Karpas-422 (cell line): ENCODE data around the gene KIR2DL3. TPM values are rescaled to one million over a fixed set of nuclear protein-coding genes. Genes with fewer than 3 reads are reported as not detected.
"Not testable (repeated sequence)": the region's sequence is repeated elsewhere in the genome, so short reads cannot be mapped to it uniquely, and the experiment has no call there.

ENCODE experiments used
- DNase-seq: peaks from one replicate; pipeline ENCODE4 v3.0.0-alpha.2; 2015
- H2AFZ ChIP-seq: fragments of 200-600 bp; sonication (generic); 2 replicates; pipeline ENCODE4 v1.6.1; 2014; ENCODE audit warnings: antibody characterized with exemption, low read length, mixed read lengths
- H3K27ac ChIP-seq: fragments of 200-600 bp; sonication (generic); 2 replicates; pipeline ENCODE4 v1.5.1; 2014; ENCODE audit warnings: mild to moderate bottlenecking, low read length, moderate library complexity
- H3K27me3 ChIP-seq: fragments of 200-600 bp; sonication (generic); 2 replicates; pipeline ENCODE4 v1.6.1; 2014; ENCODE audit warnings: low read length, mixed read lengths
- H3K36me3 ChIP-seq: fragments of 200-600 bp; sonication (generic); 2 replicates; pipeline ENCODE4 v1.6.1; 2014; ENCODE audit warnings: low read length, mixed read lengths; ENCODE audit not compliant: insufficient read depth
- H3K4me1 ChIP-seq: fragments of 200-600 bp; sonication (generic); 2 replicates; pipeline ENCODE4 v1.6.1; 2014; ENCODE audit warnings: mild to moderate bottlenecking, low read length, mixed read lengths
- H3K4me2 ChIP-seq: fragments of 200-600 bp; sonication (generic); 2 replicates; pipeline ENCODE4 v1.6.1; 2014; ENCODE audit warnings: low read length, low read depth, mild to moderate bottlenecking; ENCODE audit not compliant: poor library complexity, severe bottlenecking
- H3K4me3 ChIP-seq: fragments of 200-600 bp; sonication (generic); 2 replicates; pipeline ENCODE4 v1.5.1; 2014; ENCODE audit warnings: mild to moderate bottlenecking, antibody characterized with exemption, low read length, mixed read lengths
- H3K79me2 ChIP-seq: fragments of 200-600 bp; sonication (generic); 2 replicates; pipeline ENCODE4 v1.6.1; 2014; ENCODE audit warnings: mild to moderate bottlenecking, low read length, mixed read lengths
- H3K9ac ChIP-seq: fragments of 200-600 bp; sonication (generic); 2 replicates; pipeline ENCODE4 v1.6.0; 2014; ENCODE audit warnings: low read length
- H3K9me2 ChIP-seq: fragments of 200-600 bp; sonication (generic), shearing (Covaris generic); replicated peaks from 2 replicates; pipeline ENCODE4 v1.6.0; 2014; ENCODE audit warnings: mild to moderate bottlenecking, low read length, moderate library complexity; ENCODE audit not compliant: insufficient read depth
- H3K9me3 ChIP-seq: fragments of 300-700, 200-600 bp; sonication (generic); 2 replicates; pipeline ENCODE4 v1.6.1; 2014; ENCODE audit warnings: low read length, mixed read lengths
- H4K20me1 ChIP-seq: fragments of 200-600 bp; sonication (generic); 2 replicates; pipeline ENCODE4 v1.6.1; 2014; ENCODE audit warnings: mild to moderate bottlenecking, antibody characterized with exemption, low read length, low read depth; ENCODE audit not compliant: insufficient read depth
- total RNA-seq: library from RNA; depleted of rRNA; stranded (reverse); fragments of >200 nt; shearing (Covaris generic); gene quantifications from 2 replicates; pipeline ENCODE4 v1.2.3, GENCODE V29; 2014; ENCODE audit warnings: low replicate concordance

The KIR2DL3 gene
- total RNA-seq, 1 experiment from 2014 or later: not detected

GRCh38 chr19:54747614-54748322 lies 9.5 kb downstream of the KIR2DL3 start:
- H3K9me3 ChIP-seq, H3K9ac ChIP-seq, H3K27me3 ChIP-seq, DNase-seq, H3K9me2 ChIP-seq, H3K4me2 ChIP-seq, H3K79me2 ChIP-seq, H2AFZ ChIP-seq, H3K4me3 ChIP-seq, H4K20me1 ChIP-seq, H3K36me3 ChIP-seq, H3K4me1 ChIP-seq, H3K27ac ChIP-seq: not testable (repeated sequence)

DNA sequence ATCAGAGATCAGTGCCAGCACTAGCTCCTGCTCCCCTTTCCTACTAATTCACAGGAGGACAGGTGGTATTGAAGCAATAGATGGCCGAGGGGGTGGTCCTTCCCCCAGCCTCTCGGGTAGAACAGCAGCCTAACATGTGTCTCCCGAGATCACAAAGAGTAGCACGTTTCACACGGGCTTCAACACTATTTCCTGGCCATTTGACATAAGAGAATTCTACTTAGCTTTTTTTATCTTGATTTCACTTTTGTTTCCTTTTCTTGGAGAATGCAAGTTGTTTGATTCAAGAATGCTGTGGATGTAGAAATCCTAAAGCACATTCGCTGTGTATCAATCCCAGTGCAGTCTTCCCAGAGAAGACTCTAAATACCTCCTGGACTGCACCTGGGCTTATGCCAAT lies 12.0 kb downstream of the KIR2DL3 start:
- H3K27ac ChIP-seq, H3K4me3 ChIP-seq, H4K20me1 ChIP-seq, H2AFZ ChIP-seq, H3K27me3 ChIP-seq, H3K4me2 ChIP-seq, H3K4me1 ChIP-seq, H3K9me3 ChIP-seq, H3K36me3 ChIP-seq, H3K9me2 ChIP-seq, H3K9ac ChIP-seq, H3K79me2 ChIP-seq, DNase-seq: not testable (repeated sequence)

- not testable (repeated sequence) for H3K27ac ChIP-seq, H3K27me3 ChIP-seq, H3K4me3 ChIP-seq
These were observed 18.1 kb downstream of the KIR2DL3 start for GRCh38 chr19:54756204-54757110.

DNA sequence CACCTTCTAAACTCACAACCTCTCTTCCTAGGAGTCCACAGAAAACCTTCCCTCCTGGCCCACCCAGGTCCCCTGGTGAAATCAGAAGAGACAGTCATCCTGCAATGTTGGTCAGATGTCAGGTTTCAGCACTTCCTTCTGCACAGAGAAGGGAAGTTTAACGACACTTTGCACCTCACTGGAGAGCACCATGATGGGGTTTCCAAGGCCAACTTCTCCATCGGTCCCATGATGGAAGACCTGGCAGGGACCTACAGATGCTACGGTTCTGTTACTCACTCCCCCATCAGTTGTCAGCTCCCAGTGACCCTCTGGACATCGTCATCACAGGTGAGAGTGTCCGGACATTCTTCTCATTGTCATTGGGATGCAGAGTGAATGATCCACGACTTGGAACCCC lies 20.3 kb downstream of the KIR2DL3 start:
- not testable (repeated sequence) for H4K20me1 ChIP-seq, H3K9me3 ChIP-seq, H3K9ac ChIP-seq, H3K27me3 ChIP-seq, H3K9me2 ChIP-seq, H3K27ac ChIP-seq, DNase-seq, H3K4me1 ChIP-seq, H3K36me3 ChIP-seq, H3K4me3 ChIP-seq, H2AFZ ChIP-seq, H3K79me2 ChIP-seq, H3K4me2 ChIP-seq

More at GRCh38 chr19:54756204-54757110, 18.1 kb downstream of the KIR2DL3 start:
- H2AFZ ChIP-seq, H3K9ac ChIP-seq, H3K79me2 ChIP-seq, H4K20me1 ChIP-seq, H3K36me3 ChIP-seq, H3K4me2 ChIP-seq, DNase-seq, H3K9me3 ChIP-seq, H3K4me1 ChIP-seq, H3K9me2 ChIP-seq: not testable (repeated sequence)

DNA sequence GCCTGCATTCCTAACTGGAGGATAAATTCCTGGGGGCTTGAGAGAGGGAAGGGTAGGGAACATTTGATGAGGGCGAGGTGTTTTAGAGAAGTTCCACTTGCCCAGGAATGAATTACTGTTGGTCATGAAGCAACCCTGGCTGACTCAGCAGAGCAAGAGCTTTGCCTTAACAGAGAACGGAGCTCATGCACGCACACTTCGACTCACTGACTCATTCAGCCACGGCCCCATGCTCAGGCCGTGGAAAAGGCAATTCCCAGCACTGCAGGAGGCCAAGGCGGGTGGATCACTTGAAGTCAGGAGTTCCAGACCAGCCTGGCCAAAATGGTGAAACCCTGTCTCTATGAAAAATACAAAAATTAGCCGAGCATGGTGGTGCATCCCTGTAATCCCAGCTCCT lies 25.9 kb downstream of the KIR2DL3 start:
- not testable (repeated sequence) for H3K4me1 ChIP-seq, H4K20me1 ChIP-seq, DNase-seq, H3K9ac ChIP-seq, H2AFZ ChIP-seq, H3K9me3 ChIP-seq, H3K4me3 ChIP-seq, H3K79me2 ChIP-seq, H3K27me3 ChIP-seq, H3K4me2 ChIP-seq, H3K9me2 ChIP-seq, H3K36me3 ChIP-seq, H3K27ac ChIP-seq

GRCh38 chr19:54766464-54766863 lies 28.2 kb downstream of the KIR2DL3 start:
- not testable (repeated sequence) for H3K4me3 ChIP-seq, DNase-seq

GRCh38 chr19:54769646-54770045 lies 31.3 kb downstream of the KIR2DL3 start, which contains the start of gene KIR2DL1:
Gene KIR2DL1, plus strand, starts transcription at chr19:54769793. Its CDS starts 58 bp downstream, at chr19:54769851.
- not testable (repeated sequence) for H3K4me2 ChIP-seq, H4K20me1 ChIP-seq, H3K27ac ChIP-seq, H3K4me3 ChIP-seq, H3K9ac ChIP-seq, H3K9me3 ChIP-seq, DNase-seq, H3K9me2 ChIP-seq, H3K27me3 ChIP-seq, H3K36me3 ChIP-seq, H2AFZ ChIP-seq, H3K4me1 ChIP-seq, H3K79me2 ChIP-seq

More at GRCh38 chr19:54766464-54766863, 28.2 kb downstream of the KIR2DL3 start:
- H2AFZ ChIP-seq, H3K79me2 ChIP-seq, H3K4me2 ChIP-seq, H3K4me1 ChIP-seq, H3K9me3 ChIP-seq, H3K9me2 ChIP-seq, H3K9ac ChIP-seq, H3K36me3 ChIP-seq, H3K27me3 ChIP-seq, H3K27ac ChIP-seq, H4K20me1 ChIP-seq: not testable (repeated sequence)

- not testable (repeated sequence) for H3K9ac ChIP-seq, H4K20me1 ChIP-seq, H3K4me1 ChIP-seq, H3K27ac ChIP-seq, H3K36me3 ChIP-seq, H3K4me2 ChIP-seq, DNase-seq, H3K9me2 ChIP-seq, H3K9me3 ChIP-seq, H3K27me3 ChIP-seq, H2AFZ ChIP-seq, H3K4me3 ChIP-seq, H3K79me2 ChIP-seq
These were observed 32.2 kb downstream of the KIR2DL3 start for GRCh38 chr19:54770511-54770910.
